Adrenal gland (tissue), 12 donors: ENCODE data around the gene CAPN11. TPM values are rescaled to one million over a fixed set of nuclear protein-coding genes. Genes with fewer than 3 reads are reported as not detected.
"Not testable (repeated sequence)": the region's sequence is repeated elsewhere in the genome, so short reads cannot be mapped to it uniquely, and the experiment has no call there.

Source experiments
- DNase-seq, 7 donors: peaks; one replicate each; pipeline ENCODE4 v3.0.0-alpha.2; 2019 to 2020
- H3K27ac ChIP-seq, 5 donors: fragments of 200-600 bp; sonication (generic) in 4 of 5; 1 replicate in 3 of 5; 2 replicates in 2 of 5; pipeline versions ENCODE4 v1.5.1 to v1.8.0; 2016 to 2020; ENCODE audit warnings: mild to moderate bottlenecking in 1 of 5
- H3K27me3 ChIP-seq: fragments of 200-600 bp; 2 replicates; pipeline ENCODE4 v1.8.0; 2021
- H3K36me3 ChIP-seq, 2 donors: fragments of 200-600 bp; replicated peaks in 1 of 2; 1 replicate in 1 of 2; 2 replicates in 1 of 2; pipeline versions ENCODE4 v1.5.1 to v1.8.0; 2018 to 2022
- H3K4me1 ChIP-seq, 2 donors: fragments of 200-600 bp; replicated peaks in 1 of 2; 1 replicate in 1 of 2; 2 replicates in 1 of 2; pipeline versions ENCODE4 v1.5.1 to v1.8.0; 2018 to 2021
- H3K4me3 ChIP-seq, 4 donors: fragments of 200-600 bp; sonication (generic) in 3 of 4; one replicate each; pipeline ENCODE4 v1.5.1; 2016 to 2018
- H3K9me3 ChIP-seq, 3 donors: fragments of 200-600 bp; sonication (generic) in 1 of 3; replicated peaks in 1 of 3; 1 replicate in 2 of 3; 2 replicates in 1 of 3; pipeline versions ENCODE4 v1.5.1 to v1.8.0; 2016 to 2021
- CTCF ChIP-seq, 6 experiments: fragments of 450-650 bp in 4 of 6; fragments of 200-600 bp in 2 of 6; sonication (generic) in 1 of 6; IDR thresholded peaks; 1 replicate in 5 of 6; 2 replicates in 1 of 6; pipeline versions ENCODE4 v1.5.1 to v1.8.0; 2016 to 2021; ENCODE audit warnings: antibody characterized with exemption in 6 of 6, mild to moderate bottlenecking in 2 of 6, moderate library complexity in 1 of 6
- POLR2A ChIP-seq, 2 donors: fragments of 450-650 bp; IDR thresholded peaks; one replicate each; pipeline ENCODE4 v1.6.1; 2017; ENCODE audit warnings: antibody characterized with exemption in 2 of 2, mild to moderate bottlenecking in 2 of 2, moderate library complexity in 1 of 2
- WGBS, 4 donors: extraction: QIAGEN DNeasy Blood & Tissue Kit in 2 of 4; methylation state at CpG; one replicate each; pipeline versions ENCODE4 v1.1.5 to v1.1.7; 2013 to 2017; 5-methylcytosine and 5-hydroxymethylcytosine counted together
- intact Hi-C, 2 donors: fragments of 100-400 bp; cut with DNase I; formaldehyde crosslinking; loops; one replicate each; pipeline versions ENCODE4 v1.14.1 to v1.15.0; 2022 to 2023
- polyA plus RNA-seq, 3 donors: library from polyadenylated mRNA; stranded (reverse); fragments of 200-250 nt in 2 of 3; fragments of 350-450 nt in 1 of 3; fragmentation: Illumina TruSeq in 1 of 3; extraction: RNeasy Lipid Tissue Mini Kit (QIAGEN cat#74804) in 1 of 3; gene quantifications; one replicate each; pipeline ENCODE4 v1.2.3, GENCODE V29; 2013 to 2014
- total RNA-seq, 9 donors: library from RNA; depleted of rRNA in 4 of 9; stranded (reverse); fragments of >200 nt in 4 of 9; fragments of 120-200 nt in 1 of 9; fragmentation: NEBNext Ultra II Directional in 1 of 9; extraction: Animal tissue kit (Norgen Biotek cat#: 25700) in 1 of 9; gene quantifications; one replicate each; pipeline versions ENCODE4 v1.1.0 to v1.2.4, GENCODE V29; 2013 to 2023
- donor health status: healthy with polysubstance abuse.
- donor health status: Bipolar disorder and iron deficiency.
- donor health status: DM: yes; HTN: yes; CAD: no.
- donor health status: DM: no; HTN: no; CAD: no.
- donor health status: DM: no; HTN: no; CAD: no.
- donor health status: DM: yes; HTN: yes; CAD: no.

The CAPN11 gene
- total and polyA plus RNA-seq, 12 donors: 0.14 to 2.4 (median 0.98) TPM; not detected in 2

GRCh38 chr6:44179648-44180047 lies 21.0 kb downstream of the CAPN11 start:
- no peak overlapping the region for H3K27ac ChIP-seq
- H3K4me1 ChIP-seq: peaks cover 0 to 9% of the 10 kb centered on the region in 2 donors
- TF ChIP-seq CTCF (IDR thresholded peaks at IDR 0.05): no peak
- H3K4me3 ChIP-seq: no peak overlapping the region
- no peaks in the 10 kb centered on the region for H3K36me3 ChIP-seq
- WGBS, 4 donors: 93 to 100% (median 98%) methylated on average over 5 to 7 of the region's 7 CpGs
- no peaks in the 10 kb centered on the region for H3K9me3 ChIP-seq
- no peak for DNase-seq
- H3K27me3 ChIP-seq: no peaks in the 10 kb centered on the region
- intact Hi-C loops: loop anchor here in 1 of 2 donors (5.0 to 10.0 kb wide), 2 partner anchors 38 to 155 kb away; partner anchors contain the start of gene MYMX

GRCh38 chr6:44180406-44180805 lies 21.8 kb downstream of the CAPN11 start:
- no peak for DNase-seq
- no peaks in the 10 kb centered on the region for H3K9me3 ChIP-seq
- H3K27me3 ChIP-seq: no peaks in the 10 kb centered on the region
- intact Hi-C loops: no loop called here
- no peak for TF ChIP-seq CTCF (IDR thresholded peaks at IDR 0.05)
- TF ChIP-seq POLR2A (IDR thresholded peaks at IDR 0.05): no peak
- H3K36me3 ChIP-seq: no peaks in the 10 kb centered on the region
- H3K27ac ChIP-seq: no peak overlapping the region
- peaks cover 0 to 9% of the 10 kb centered on the region in 2 donors for H3K4me1 ChIP-seq
- 91 to 96% (median 93%) methylated on average over 4 of the region's 4 CpGs for WGBS, 4 donors
- no peak overlapping the region for H3K4me3 ChIP-seq

- WGBS, 4 donors: 95 to 100% (median 98%) methylated on average over 1 to 4 of the region's 4 CpGs
- H3K36me3 ChIP-seq: no peaks in the 10 kb centered on the region
- H3K4me1 ChIP-seq: peaks cover 0 to 9% of the 10 kb centered on the region in 2 donors
- H3K27ac ChIP-seq: no peak overlapping the region
- no peaks in the 10 kb centered on the region for H3K27me3 ChIP-seq
- H3K9me3 ChIP-seq: no peaks in the 10 kb centered on the region
- no peak overlapping the region for H3K4me3 ChIP-seq
- intact Hi-C loops: no loop called here
- no peak for DNase-seq
- TF ChIP-seq POLR2A (IDR thresholded peaks at IDR 0.05) (no peak), CTCF (IDR thresholded peaks at IDR 0.05) (no peak)
Observed at GRCh38 chr6:44180886-44181285, 22.3 kb downstream of the CAPN11 start.

- H3K27me3 ChIP-seq, DNase-seq, H3K4me1 ChIP-seq, intact Hi-C loops, H3K36me3 ChIP-seq, H3K4me3 ChIP-seq, H3K27ac ChIP-seq, H3K9me3 ChIP-seq: not testable (repeated sequence)
Observed at GRCh38 chr6:44181784-44182183, 23.2 kb downstream of the CAPN11 start.

GRCh38 chr6:44182911-44183390 lies 24.3 kb downstream of the CAPN11 start:
- H3K36me3 ChIP-seq: no peaks in the 10 kb centered on the region
- WGBS, 4 donors: 89 to 100% (median 93%) methylated on average over 2 to 4 of the region's 4 CpGs
- no peak overlapping the region for H3K27ac ChIP-seq
- H3K4me3 ChIP-seq: no peak overlapping the region
- TF ChIP-seq CTCF (IDR thresholded peaks at IDR 0.05) (no peak), POLR2A (IDR thresholded peaks at IDR 0.05) (no peak)
- peaks cover 0 to 9% of the 10 kb centered on the region in 2 donors for H3K4me1 ChIP-seq
- no peaks in the 10 kb centered on the region for H3K9me3 ChIP-seq
- intact Hi-C loops: no loop called here
- no peaks in the 10 kb centered on the region for H3K27me3 ChIP-seq
- no peak for DNase-seq
